Measurements from ENCODE around the gene ATP5F1A.

ATP5F1A gene

GRCh38 chr18:46099463-46099862, 1.4 kb upstream of the ATP5F1A start:
- no peak overlapping the region for H2AK5ac ChIP-seq (ENCODE audit: low read depth, low read length)
- no peak overlapping the region for H3K4me3 ChIP-seq (ENCODE audit: low read length in 2 of 2)
- H3K18ac ChIP-seq (ENCODE audit: low read length) = no peak overlapping the region
- no peak overlapping the region for H4K8ac ChIP-seq (ENCODE audit: low read depth, low read length)
- H3K23ac ChIP-seq (ENCODE audit: low read depth, low read length, poor library complexity) = no peak overlapping the region
- H3K4me1 ChIP-seq (ENCODE audit: control insufficient read depth in 2 of 2, insufficient read depth in 1 of 2, low read depth in 1 of 2, low read length in 2 of 2) = peaks cover 3 to 6% of the 10 kb centered on the region in 2 donors
- WGBS, 2 donors (ENCODE audit: extremely low coverage in 2 of 2, insufficient read length in 2 of 2, insufficient replicate concordance in 1 of 2) = no CpG with 5 or more reads among the region's 8 CpGs
- H3K79me1 ChIP-seq (ENCODE audit: low read depth, low read length) = peaks cover 2% of the 10 kb centered on the region
- no peak overlapping the region for H2BK15ac ChIP-seq (ENCODE audit: low read length)
- H3K9ac ChIP-seq (ENCODE audit: low read depth, low read length, poor library complexity) = no peak overlapping the region
- H4K91ac ChIP-seq (ENCODE audit: low read depth, low read length, poor library complexity) = no peak overlapping the region
- H3K14ac ChIP-seq (ENCODE audit: low read length) = no peak overlapping the region
- no peaks in the 10 kb centered on the region for H3K9me3 ChIP-seq (replicated peaks in 1 of 2; ENCODE audit: control insufficient read depth in 2 of 2, insufficient read depth in 1 of 2, low read depth in 1 of 2, low read length in 2 of 2)
- H3K4ac ChIP-seq (ENCODE audit: low read length) = no peak overlapping the region
- H2BK12ac ChIP-seq (ENCODE audit: low read length) = no peak overlapping the region
- no peak overlapping the region for H3K27ac ChIP-seq (replicated peaks; ENCODE audit: low read length)
- no peak overlapping the region for H2BK120ac ChIP-seq (ENCODE audit: low read depth, low read length)
- H2AFZ ChIP-seq (ENCODE audit: low read length) = no peak overlapping the region
- no peak for DNase-seq (ENCODE audit: low spot score)
- no peak overlapping the region for H3K4me2 ChIP-seq (ENCODE audit: insufficient read depth, low read length, poor library complexity, severe bottlenecking)
- H2BK5ac ChIP-seq (ENCODE audit: low read length) = no peak overlapping the region
- H3K27me3 ChIP-seq (ENCODE audit: control insufficient read depth in 3 of 3, insufficient read depth in 3 of 3, low read depth in 1 of 3, low read length in 3 of 3) = no peaks in the 10 kb centered on the region
- peaks cover 0 to 16% of the 10 kb centered on the region in 2 donors for H3K36me3 ChIP-seq (replicated peaks in 1 of 2; ENCODE audit: control insufficient read depth in 2 of 2, insufficient read depth in 2 of 2, low read length in 2 of 2)

DNA sequence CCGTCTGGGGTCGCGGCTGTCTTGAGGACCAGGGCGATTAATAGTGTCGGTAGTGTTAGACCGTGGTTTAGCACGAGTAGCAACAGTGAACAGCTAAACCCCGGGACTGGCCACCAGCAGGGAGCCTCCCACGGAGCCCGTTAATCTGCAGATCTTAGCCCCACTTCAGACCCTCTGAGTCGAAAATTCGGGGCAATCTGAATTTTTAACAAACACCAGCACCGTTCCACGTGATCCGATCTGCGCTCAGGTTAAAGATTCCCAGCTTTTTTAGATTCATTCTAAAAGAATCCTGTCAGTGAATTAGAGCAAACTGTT, 479 bp upstream of the ATP5F1A start:
- Histone ChIP-seq H3K9ac (ENCODE audit: low read depth, low read length, poor library complexity) (no peak overlapping the region), H3K4me1 (ENCODE audit: control insufficient read depth in 2 of 2, insufficient read depth in 1 of 2, low read depth in 1 of 2, low read length in 2 of 2) (peaks cover 3 to 6% of the 10 kb centered on the region in 2 donors), H3K14ac (ENCODE audit: low read length) (no peak overlapping the region), H3K4me2 (ENCODE audit: insufficient read depth, low read length, poor library complexity, severe bottlenecking) (peak overlapping the region; percentile 54), H2AFZ (ENCODE audit: low read length) (peak overlapping the region; percentile 95), H3K18ac (ENCODE audit: low read length) (peak overlapping the region; percentile 59), H2BK120ac (ENCODE audit: low read depth, low read length) (no peak overlapping the region), H2BK15ac (ENCODE audit: low read length) (no peak overlapping the region), H2AK5ac (ENCODE audit: low read depth, low read length) (no peak overlapping the region), H4K91ac (ENCODE audit: low read depth, low read length, poor library complexity) (no peak overlapping the region), H3K23ac (ENCODE audit: low read depth, low read length, poor library complexity) (no peak overlapping the region), H3K27me3 (ENCODE audit: control insufficient read depth in 3 of 3, insufficient read depth in 3 of 3, low read depth in 1 of 3, low read length in 3 of 3) (no peaks in the 10 kb centered on the region), H2BK5ac (ENCODE audit: low read length) (peak overlapping the region; percentile 72), H3K79me1 (ENCODE audit: low read depth, low read length) (peaks cover 2% of the 10 kb centered on the region), H3K4me3 (ENCODE audit: low read length in 2 of 2) (peak overlapping the region in 1 of 2 donors; percentile 75), H3K27ac (replicated peaks; ENCODE audit: low read length) (peak overlapping the region; percentile 81), H2BK12ac (ENCODE audit: low read length) (no peak overlapping the region), H3K36me3 (replicated peaks in 1 of 2; ENCODE audit: control insufficient read depth in 2 of 2, insufficient read depth in 2 of 2, low read length in 2 of 2) (peaks cover under 1 to 24% of the 10 kb centered on the region in 2 donors), H3K4ac (ENCODE audit: low read length) (no peak overlapping the region), H3K9me3 (replicated peaks in 1 of 2; ENCODE audit: control insufficient read depth in 2 of 2, insufficient read depth in 1 of 2, low read depth in 1 of 2, low read length in 2 of 2) (no peaks in the 10 kb centered on the region), H4K8ac (ENCODE audit: low read depth, low read length) (no peak overlapping the region)
- no peak for DNase-seq (ENCODE audit: low spot score)
- WGBS, 2 donors (ENCODE audit: extremely low coverage in 2 of 2, insufficient read length in 2 of 2, insufficient replicate concordance in 1 of 2) = no CpG with 5 or more reads among the region's 16 CpGs

DNA sequence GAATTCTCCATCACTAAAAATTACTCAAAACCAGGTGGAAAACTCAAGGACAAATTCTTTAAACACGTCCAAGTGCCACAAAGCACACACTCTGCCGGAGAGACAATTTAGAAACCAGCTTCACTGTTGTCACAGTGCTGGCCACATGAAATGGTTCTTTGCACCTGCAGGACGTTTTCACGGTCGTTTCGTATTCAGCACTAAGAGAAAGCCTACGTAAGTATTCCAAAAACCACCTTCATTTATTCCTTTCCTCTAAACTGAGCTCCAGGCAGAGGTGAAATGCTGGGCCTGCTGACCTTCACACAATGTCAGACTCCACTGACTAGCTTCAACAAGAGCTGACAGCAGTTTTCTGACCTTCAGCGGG, 680 bp downstream of the ATP5F1A start:
- Histone ChIP-seq H3K36me3 (replicated peaks in 1 of 2; ENCODE audit: control insufficient read depth in 2 of 2, insufficient read depth in 2 of 2, low read length in 2 of 2) (peaks cover 5 to 36% of the 10 kb centered on the region in 2 donors), H2AFZ (ENCODE audit: low read length) (peak overlapping the region; percentile 95), H4K8ac (ENCODE audit: low read depth, low read length) (no peak overlapping the region), H2BK120ac (ENCODE audit: low read depth, low read length) (no peak overlapping the region), H2BK5ac (ENCODE audit: low read length) (no peak overlapping the region), H3K4me2 (ENCODE audit: insufficient read depth, low read length, poor library complexity, severe bottlenecking) (peak overlapping the region; percentile 61), H3K14ac (ENCODE audit: low read length) (no peak overlapping the region), H3K4me3 (ENCODE audit: low read length in 2 of 2) (peak overlapping the region; percentile 75 to 85), H2AK5ac (ENCODE audit: low read depth, low read length) (no peak overlapping the region), H3K79me1 (ENCODE audit: low read depth, low read length) (peaks cover 2% of the 10 kb centered on the region), H3K23ac (ENCODE audit: low read depth, low read length, poor library complexity) (no peak overlapping the region), H2BK12ac (ENCODE audit: low read length) (no peak overlapping the region), H3K27ac (replicated peaks; ENCODE audit: low read length) (no peak overlapping the region), H3K9ac (ENCODE audit: low read depth, low read length, poor library complexity) (peak overlapping the region; percentile 98), H3K27me3 (ENCODE audit: control insufficient read depth in 3 of 3, insufficient read depth in 3 of 3, low read depth in 1 of 3, low read length in 3 of 3) (no peaks in the 10 kb centered on the region), H3K4me1 (ENCODE audit: control insufficient read depth in 2 of 2, insufficient read depth in 1 of 2, low read depth in 1 of 2, low read length in 2 of 2) (peaks cover 3 to 6% of the 10 kb centered on the region in 2 donors), H3K9me3 (replicated peaks in 1 of 2; ENCODE audit: control insufficient read depth in 2 of 2, insufficient read depth in 1 of 2, low read depth in 1 of 2, low read length in 2 of 2) (no peaks in the 10 kb centered on the region), H3K4ac (ENCODE audit: low read length) (no peak overlapping the region), H3K18ac (ENCODE audit: low read length) (no peak overlapping the region), H2BK15ac (ENCODE audit: low read length) (no peak overlapping the region), H4K91ac (ENCODE audit: low read depth, low read length, poor library complexity) (no peak overlapping the region)
- DNase-seq (ENCODE audit: low spot score) = no peak
- WGBS, 2 donors (ENCODE audit: extremely low coverage in 2 of 2, insufficient read length in 2 of 2, insufficient replicate concordance in 1 of 2) = no CpG with 5 or more reads among the region's 8 CpGs

DNA sequence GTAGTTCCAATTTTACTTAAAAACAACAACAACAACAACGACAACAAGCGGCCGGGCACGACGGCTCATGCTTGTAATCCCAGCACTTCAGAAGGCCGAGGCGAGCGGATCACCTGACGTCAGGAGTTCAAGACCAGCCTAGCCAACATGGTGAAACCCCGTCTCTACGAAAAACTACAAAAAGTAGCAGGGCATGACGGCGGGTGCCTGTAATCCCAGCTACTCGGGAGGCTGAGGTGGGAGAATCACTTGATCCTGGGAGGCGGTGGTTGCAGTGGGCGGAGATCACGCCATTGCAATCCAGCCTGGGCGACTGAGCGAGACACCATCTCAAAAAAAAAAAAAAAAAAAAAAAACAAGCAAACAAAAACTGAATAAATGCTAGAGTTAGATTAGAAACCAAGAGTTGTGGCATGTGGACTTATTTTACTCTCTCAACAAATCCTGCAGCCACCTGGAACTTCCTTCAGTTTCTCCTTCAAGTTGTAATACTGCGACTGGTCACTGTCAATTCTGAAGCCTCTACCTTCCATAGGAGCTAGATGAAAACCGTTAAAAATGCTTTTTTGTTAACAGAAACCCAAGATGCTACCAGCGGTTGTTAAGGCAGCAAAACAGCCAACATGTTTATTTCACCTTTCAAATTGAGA, 1.3 kb downstream of the ATP5F1A start:
- H2BK15ac ChIP-seq (ENCODE audit: low read length) = no peak overlapping the region
- no peak overlapping the region for H2BK120ac ChIP-seq (ENCODE audit: low read depth, low read length)
- no CpG with 5 or more reads among the region's 22 CpGs for WGBS, 2 donors (ENCODE audit: extremely low coverage in 2 of 2, insufficient read length in 2 of 2, insufficient replicate concordance in 1 of 2)
- peaks cover 3 to 6% of the 10 kb centered on the region in 2 donors for H3K4me1 ChIP-seq (ENCODE audit: control insufficient read depth in 2 of 2, insufficient read depth in 1 of 2, low read depth in 1 of 2, low read length in 2 of 2)
- H2AFZ ChIP-seq (ENCODE audit: low read length) = no peak overlapping the region
- no peak overlapping the region for H3K18ac ChIP-seq (ENCODE audit: low read length)
- H3K14ac ChIP-seq (ENCODE audit: low read length) = no peak overlapping the region
- no peak overlapping the region for H3K4ac ChIP-seq (ENCODE audit: low read length)
- no peak overlapping the region for H3K9ac ChIP-seq (ENCODE audit: low read depth, low read length, poor library complexity)
- peaks cover 7 to 42% of the 10 kb centered on the region in 2 donors for H3K36me3 ChIP-seq (replicated peaks in 1 of 2; ENCODE audit: control insufficient read depth in 2 of 2, insufficient read depth in 2 of 2, low read length in 2 of 2)
- H3K4me2 ChIP-seq (ENCODE audit: insufficient read depth, low read length, poor library complexity, severe bottlenecking) = peak overlapping the region; percentile 61
- no peaks in the 10 kb centered on the region for H3K27me3 ChIP-seq (ENCODE audit: control insufficient read depth in 3 of 3, insufficient read depth in 3 of 3, low read depth in 1 of 3, low read length in 3 of 3)
- H2BK12ac ChIP-seq (ENCODE audit: low read length) = no peak overlapping the region
- no peaks in the 10 kb centered on the region for H3K9me3 ChIP-seq (replicated peaks in 1 of 2; ENCODE audit: control insufficient read depth in 2 of 2, insufficient read depth in 1 of 2, low read depth in 1 of 2, low read length in 2 of 2)
- no peak overlapping the region for H4K8ac ChIP-seq (ENCODE audit: low read depth, low read length)
- DNase-seq (ENCODE audit: low spot score) = no peak
- H3K27ac ChIP-seq (replicated peaks; ENCODE audit: low read length) = no peak overlapping the region
- no peak overlapping the region for H4K91ac ChIP-seq (ENCODE audit: low read depth, low read length, poor library complexity)
- no peak overlapping the region for H2BK5ac ChIP-seq (ENCODE audit: low read length)
- H3K4me3 ChIP-seq (ENCODE audit: low read length in 2 of 2) = peak overlapping the region; percentile 61 to 75
- peaks cover 2% of the 10 kb centered on the region for H3K79me1 ChIP-seq (ENCODE audit: low read depth, low read length)
- H3K23ac ChIP-seq (ENCODE audit: low read depth, low read length, poor library complexity) = no peak overlapping the region
- H2AK5ac ChIP-seq (ENCODE audit: low read depth, low read length) = no peak overlapping the region
